Measurements from ENCODE around the gene PSG7.
"Not testable (repeated sequence)": the region's sequence is repeated elsewhere in the genome, so short reads cannot be mapped to it uniquely, and the experiment has no call there.

The PSG7 gene

GRCh38 chr19:42937107-42937506, at the start of gene PSG7:
Gene PSG7, minus strand, starts transcription at chr19:42937207. Its CDS starts 131 bp downstream, at chr19:42937076.
- not testable (repeated sequence) for DNase-seq

- DNase-seq: no peak
Observed at GRCh38 chr19:42985588-42985987, 48.6 kb upstream of the PSG7 start.

GRCh38 chr19:42982111-42982510, 45.1 kb upstream of the PSG7 start:
- not testable (repeated sequence) for DNase-seq

- not testable (repeated sequence) for DNase-seq
Observed at GRCh38 chr19:42971451-42971850, 34.4 kb upstream of the PSG7 start.

DNA sequence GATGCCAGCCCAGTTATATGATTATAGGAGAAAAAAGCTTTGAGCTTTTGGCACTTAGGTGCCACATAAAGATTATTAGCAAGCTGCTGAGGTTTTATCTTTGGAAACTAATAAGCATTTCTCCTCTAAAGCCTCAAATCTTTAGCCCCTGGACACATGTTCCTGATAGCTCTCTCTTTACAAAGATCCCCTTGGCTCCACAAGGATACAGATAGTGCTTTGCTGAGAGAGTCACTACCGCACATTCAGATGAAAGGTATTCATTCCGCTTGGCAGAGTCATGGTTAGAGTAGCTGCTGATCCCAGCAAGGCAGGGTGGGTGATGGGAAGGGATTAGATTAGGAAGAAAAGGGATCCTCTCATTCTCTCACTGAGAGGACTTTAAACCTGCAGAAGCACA, 28.2 kb upstream of the PSG7 start:
- DNase-seq: no peak

- DNase-seq: no peak
Observed at GRCh38 chr19:42961119-42961518, 24.1 kb upstream of the PSG7 start.

GRCh38 chr19:42952126-42952525, 15.1 kb upstream of the PSG7 start:
- not testable (repeated sequence) for DNase-seq

DNA sequence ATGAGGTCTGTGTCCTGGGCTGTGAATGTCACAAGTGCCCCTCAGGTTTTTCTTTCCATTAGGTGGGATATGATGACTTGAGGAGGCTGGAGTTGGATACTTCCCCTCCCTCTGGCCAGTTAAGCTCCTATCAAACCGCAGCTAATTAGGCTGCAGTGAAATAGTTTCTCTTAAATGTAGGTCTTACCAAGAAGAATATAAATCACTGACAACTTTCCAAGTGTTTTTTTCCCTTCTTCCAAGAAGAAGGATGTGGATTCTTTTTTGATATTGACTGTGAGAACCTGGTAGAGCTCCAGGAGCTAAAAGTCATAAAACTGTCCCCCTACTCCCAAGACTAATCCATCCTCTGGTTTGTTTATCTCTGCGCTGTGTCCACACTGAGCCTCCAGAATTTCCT, 14.5 kb upstream of the PSG7 start:
- not testable (repeated sequence) for DNase-seq

- DNase-seq: peak; percentile 19
Observed at GRCh38 chr19:42942187-42942789, 5.3 kb upstream of the PSG7 start.

- not testable (repeated sequence) for DNase-seq
Observed at GRCh38 chr19:42934726-42935125, 2.3 kb downstream of the PSG7 start.

GRCh38 chr19:42934183-42934582, 2.8 kb downstream of the PSG7 start:
- not testable (repeated sequence) for DNase-seq

DNA sequence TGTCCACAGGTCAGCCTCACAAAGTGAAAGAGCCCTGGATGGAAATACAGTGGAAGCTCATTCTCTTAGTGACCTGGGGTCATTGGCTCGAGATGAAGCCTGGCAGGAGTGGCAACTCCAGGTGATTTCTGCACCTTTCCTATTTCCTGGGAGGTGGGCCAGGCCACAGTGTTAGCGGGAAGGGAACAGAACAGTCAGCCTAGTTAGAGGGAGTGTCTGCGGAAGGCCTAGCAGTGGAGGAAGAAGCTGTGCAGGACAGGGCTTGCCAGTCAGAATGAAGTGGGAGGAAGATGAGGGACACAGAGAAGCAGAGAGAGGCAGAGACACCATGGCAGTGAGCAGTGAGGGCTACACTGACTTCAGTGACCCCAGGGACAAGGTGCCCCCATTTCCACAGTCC, 3.6 kb downstream of the PSG7 start:
- DNase-seq: not testable (repeated sequence)

GRCh38 chr19:42932485-42933101, 4.4 kb downstream of the PSG7 start:
- DNase-seq: not testable (repeated sequence)

DNA sequence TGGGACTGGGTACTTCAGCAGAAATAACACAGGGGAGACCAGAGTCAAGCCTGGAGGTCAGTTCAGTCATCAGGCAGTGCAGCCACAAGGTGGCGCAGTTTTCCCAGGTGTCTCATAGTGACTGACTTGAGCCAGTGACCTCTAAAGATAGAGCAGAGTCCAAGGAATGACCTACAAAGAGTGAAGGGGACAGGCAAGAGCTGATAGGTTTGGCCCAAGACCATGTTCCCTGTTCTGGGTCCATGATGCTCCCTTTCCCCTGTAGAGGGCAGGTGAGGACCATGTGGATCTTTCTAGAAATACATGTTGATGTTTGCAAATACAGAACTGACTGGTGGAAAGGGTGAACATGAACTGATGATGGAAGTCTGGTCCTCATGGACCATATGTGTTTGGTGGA, 6.8 kb downstream of the PSG7 start:
- DNase-seq: peak; percentile 15

- DNase-seq: no peak
Observed at GRCh38 chr19:42928896-42929295, 8.1 kb downstream of the PSG7 start.

DNA sequence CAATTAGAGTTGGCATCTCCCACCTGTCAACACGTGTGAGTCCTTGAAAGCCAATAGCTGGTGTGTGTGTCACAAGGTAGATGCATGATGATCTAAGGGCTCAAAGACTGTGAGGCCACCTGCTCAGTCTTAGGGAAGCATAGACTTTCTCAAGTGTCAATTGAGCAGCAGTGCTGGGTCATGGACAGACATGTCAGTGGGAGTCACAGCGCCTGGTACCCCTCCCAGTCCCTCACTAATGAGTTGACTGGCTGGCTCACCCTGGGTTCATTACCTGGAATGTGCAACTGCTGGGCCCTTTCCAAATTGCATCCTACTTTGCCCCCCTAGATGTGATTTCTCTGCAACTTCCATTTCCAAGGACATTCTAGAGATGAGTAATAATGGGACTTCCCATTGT, 10.2 kb downstream of the PSG7 start:
- no peak for DNase-seq

- DNase-seq: peak; percentile 58
Observed at GRCh38 chr19:42923106-42923505, 13.9 kb downstream of the PSG7 start.

- DNase-seq: not testable (repeated sequence)
Observed at GRCh38 chr19:42920971-42921370, 16.0 kb downstream of the PSG7 start.

DNA sequence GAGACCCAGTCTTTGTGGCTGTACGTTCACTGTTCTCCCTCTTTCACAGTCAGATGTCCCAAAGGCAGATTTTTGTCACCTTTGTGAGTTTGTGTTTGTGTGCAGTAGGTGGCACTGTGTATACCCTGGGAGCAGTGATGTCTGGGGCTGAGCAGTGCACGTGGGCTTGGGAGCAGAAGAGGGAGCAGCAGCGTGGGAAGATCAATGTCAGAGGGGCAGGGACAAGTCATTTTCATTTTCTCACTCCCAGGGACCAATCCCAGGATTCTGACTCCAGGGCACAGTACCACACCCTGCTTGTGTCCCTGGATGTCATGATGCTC, 17.3 kb downstream of the PSG7 start:
- no peak for DNase-seq

- peak; percentile 0 for DNase-seq
Observed at GRCh38 chr19:42919070-42919756, 17.8 kb downstream of the PSG7 start.

DNA sequence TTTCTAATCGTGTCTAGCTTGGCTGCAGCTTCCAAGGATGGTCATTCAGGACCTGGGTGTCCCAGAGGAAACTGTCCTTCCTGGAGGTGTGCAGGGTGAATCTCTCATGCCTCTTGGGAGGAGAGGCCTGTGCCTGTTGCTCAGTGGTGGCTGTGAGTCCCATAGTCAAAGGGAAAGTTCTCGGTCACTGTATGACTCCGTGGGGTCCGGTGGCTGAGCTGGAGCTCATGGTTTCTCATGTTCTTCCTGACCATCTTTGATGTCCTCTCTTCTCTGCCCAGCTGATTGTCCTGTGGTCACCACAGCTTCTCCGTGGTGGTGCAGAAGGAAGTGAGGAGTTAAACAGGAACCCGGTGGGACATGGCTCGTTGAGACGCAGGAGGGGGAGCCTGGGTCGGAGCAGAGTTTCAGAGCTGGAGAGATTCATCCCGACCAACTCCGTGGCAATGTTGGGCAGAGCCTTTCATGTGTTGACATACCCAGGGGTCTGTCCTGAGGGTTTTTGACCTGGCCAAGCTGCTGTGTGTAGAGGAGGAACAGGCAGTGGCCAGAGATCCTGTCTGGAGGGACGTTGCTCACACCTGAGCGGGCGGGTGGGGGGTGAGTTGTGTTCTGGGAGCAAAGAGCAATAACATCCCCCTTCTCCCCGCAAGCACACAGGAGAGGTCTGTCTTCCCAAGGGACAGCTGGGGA, 18.5 kb downstream of the PSG7 start:
- DNase-seq: not testable (repeated sequence)

- not testable (repeated sequence) for DNase-seq
Observed at GRCh38 chr19:42917634-42918033, 19.4 kb downstream of the PSG7 start, which contains the start of gene PSG6. Gene PSG6, minus strand, starts transcription at chr19:42917894. Its CDS starts 102 bp downstream, at chr19:42917792.

- DNase-seq: not testable (repeated sequence)
Observed at GRCh38 chr19:42916931-42917330, 20.1 kb downstream of the PSG7 start.

GRCh38 chr19:42913516-42913915, 23.5 kb downstream of the PSG7 start:
- not testable (repeated sequence) for DNase-seq
